ENCODE measurements around the gene FAM234A.

Gene FAM234A

GRCh38 chr16:276426-277077, 41.9 kb downstream of the FAM234A start:
- no peak for TF ChIP-seq CTCF (IDR thresholded peaks at IDR 0.05; ENCODE audit: low read depth, low read length, missing control alignments)
- no peak overlapping the region for H3K4me3 ChIP-seq (ENCODE audit: low read depth, low read length)
- no peak for DNase-seq (ENCODE audit: low read depth)

GRCh38 chr16:278863-279366, 44.3 kb downstream of the FAM234A start:
- TF ChIP-seq CTCF (IDR thresholded peaks at IDR 0.05; ENCODE audit: low read depth, low read length, missing control alignments) = no peak
- H3K4me3 ChIP-seq (ENCODE audit: low read depth, low read length) = no peak overlapping the region
- DNase-seq (ENCODE audit: low read depth) = no peak

GRCh38 chr16:279531-279930, 44.9 kb downstream of the FAM234A start:
- no peak overlapping the region for H3K4me3 ChIP-seq (ENCODE audit: low read depth, low read length)
- TF ChIP-seq CTCF (IDR thresholded peaks at IDR 0.05; ENCODE audit: low read depth, low read length, missing control alignments) = no peak
- DNase-seq (ENCODE audit: low read depth) = no peak

GRCh38 chr16:280005-280460, 45.4 kb downstream of the FAM234A start:
- TF ChIP-seq CTCF (IDR thresholded peaks at IDR 0.05; ENCODE audit: low read depth, low read length, missing control alignments) = no peak
- H3K4me3 ChIP-seq (ENCODE audit: low read depth, low read length) = no peak overlapping the region
- no peak for DNase-seq (ENCODE audit: low read depth)

- no peak within 1 kb of the TSS for H3K4me3 ChIP-seq (ENCODE audit: low read depth, low read length)
- TF ChIP-seq CTCF (IDR thresholded peaks at IDR 0.05; ENCODE audit: low read depth, low read length, missing control alignments) = no peak
- no peak for DNase-seq (ENCODE audit: low read depth)
Observed at GRCh38 chr16:280552-280951, 45.9 kb downstream of the FAM234A start, which contains the start of gene ARHGDIG. Gene ARHGDIG (plus strand): TSS chr16:280591. CDS start chr16:280681, 90 bp downstream.

GRCh38 chr16:280991-281659, 46.5 kb downstream of the FAM234A start:
- no peak overlapping the region for H3K4me3 ChIP-seq (ENCODE audit: low read depth, low read length)
- DNase-seq (ENCODE audit: low read depth) = no peak
- TF ChIP-seq CTCF (IDR thresholded peaks at IDR 0.05; ENCODE audit: low read depth, low read length, missing control alignments) = no peak
